Esophagus muscularis mucosa (tissue), 4 donors: ENCODE results near the gene RPL28. TPM values are rescaled to one million over a fixed set of nuclear protein-coding genes. Genes with fewer than 3 reads are reported as not detected.

Source experiments
- DNase-seq: peaks from one replicate; pipeline ENCODE4 v3.0.0-alpha.2; 2017; ENCODE audit errors: extremely low spot score
- H3K27ac ChIP-seq, 4 donors: fragments of 200-600 bp; sonication (generic); replicated peaks in 1 of 4; 1 replicate in 3 of 4; 2 replicates in 1 of 4; pipeline ENCODE4 v1.5.1; 2016 to 2019; ENCODE audit warnings: mild to moderate bottlenecking in 1 of 4
- H3K27me3 ChIP-seq, 4 donors: fragments of 200-600 bp; sonication (generic); one replicate each; pipeline versions ENCODE4 v1.5.1 to v1.6.0; 2016 to 2019
- H3K36me3 ChIP-seq, 4 donors: fragments of 200-600 bp; sonication (generic); one replicate each; pipeline ENCODE4 v1.5.1; 2016 to 2019
- H3K4me1 ChIP-seq, 4 donors: fragments of 200-600 bp; sonication (generic); one replicate each; pipeline ENCODE4 v1.5.1; 2016 to 2019
- H3K4me3 ChIP-seq, 4 donors: fragments of 200-600 bp; sonication (generic); 1 replicate in 2 of 4; 2 replicates in 2 of 4; pipeline ENCODE4 v1.5.1; 2016 to 2019; ENCODE audit warnings: mild to moderate bottlenecking in 4 of 4, moderate library complexity in 1 of 4
- H3K9me3 ChIP-seq, 4 donors: fragments of 200-600 bp; sonication (generic); 1 replicate in 3 of 4; 2 replicates in 1 of 4; pipeline ENCODE4 v1.5.1; 2016 to 2019
- CTCF ChIP-seq, 3 experiments: fragments of 200-600 bp in 2 of 3; fragments of 450-650 bp in 1 of 3; sonication (generic) in 2 of 3; IDR thresholded peaks; one replicate each; pipeline ENCODE4 v1.5.1; 2017 to 2019; ENCODE audit warnings: antibody characterized with exemption in 3 of 3, mild to moderate bottlenecking in 2 of 3, moderate library complexity in 1 of 3
- EP300 ChIP-seq: sonication (generic); formaldehyde crosslinking; IDR thresholded peaks from one replicate; pipeline ENCODE4 v1.6.1; 2017; ENCODE audit warnings: antibody characterized with exemption
- POLR2A ChIP-seq: fragments of 450-650 bp; IDR thresholded peaks from one replicate; pipeline ENCODE4 v1.6.1; 2017; ENCODE audit warnings: antibody characterized with exemption, moderate library complexity, mild to moderate bottlenecking, low read depth
- POLR2AphosphoS5 ChIP-seq, 2 donors: sonication (generic); formaldehyde crosslinking; IDR thresholded peaks; one replicate each; pipeline ENCODE4 v1.6.1; 2017; ENCODE audit warnings: antibody characterized with exemption in 2 of 2
- WGBS: methylation state at CpG from one replicate; pipeline ENCODE4 v1.1.5; 2018; 5-methylcytosine and 5-hydroxymethylcytosine counted together
- intact Hi-C: fragments of 100-400 bp; cut with DNase I; formaldehyde crosslinking; loops from one replicate; pipeline ENCODE4 v1.15.1; 2023
- total RNA-seq, 4 donors: library from RNA; depleted of rRNA; stranded (reverse); fragments of >200 nt; gene quantifications; one replicate each; pipeline versions ENCODE4 v1.1.0 to v1.2.1, GENCODE V29; 2016

Gene RPL28
- total RNA-seq, 4 donors from 2014 or later: 263 to 419 (median 369) TPM

- Histone ChIP-seq H3K36me3 (peaks cover 29 to 62% (median 56%) of the 10 kb centered on the region in 4 donors), H3K4me1 (peaks cover 10 to 24% (median 18%) of the 10 kb centered on the region in 4 donors), H3K4me3 (no peak overlapping the region), H3K27me3 (no peaks in the 10 kb centered on the region), H3K27ac (no peak overlapping the region), H3K9me3 (no peaks in the 10 kb centered on the region)
- 86% methylated on average over 2 of the region's 2 CpGs for WGBS
- intact Hi-C loops: no loop called here
- DNase-seq: no peak
- TF ChIP-seq CTCF (IDR thresholded peaks at IDR 0.05) (no peak), POLR2A (no peak), EP300 (no peak), POLR2AphosphoS5 (IDR thresholded peaks at IDR 0.05) (no peak)
Measured at GRCh38 chr19:55402509-55402908, 16.8 kb downstream of the RPL28 start.

GRCh38 chr19:55405638-55406037, 19.9 kb downstream of the RPL28 start:
- Histone ChIP-seq H3K4me3 (no peak overlapping the region), H3K4me1 (peaks cover 14 to 28% (median 25%) of the 10 kb centered on the region in 4 donors), H3K9me3 (no peaks in the 10 kb centered on the region), H3K27me3 (no peaks in the 10 kb centered on the region), H3K27ac (no peak overlapping the region), H3K36me3 (peaks cover 27 to 58% (median 52%) of the 10 kb centered on the region in 4 donors)
- intact Hi-C loops: no loop called here
- TF ChIP-seq POLR2AphosphoS5 (IDR thresholded peaks at IDR 0.05) (no peak), POLR2A (no peak), EP300 (no peak), CTCF (IDR thresholded peaks at IDR 0.05) (no peak)
- WGBS: 83% methylated on average over 5 of the region's 5 CpGs
- DNase-seq: no peak

- intact Hi-C loops: no loop called here
- no peak for TF ChIP-seq CTCF (IDR thresholded peaks at IDR 0.05)
- no peak for TF ChIP-seq EP300
- TF ChIP-seq POLR2A: no peak
- no peak for TF ChIP-seq POLR2AphosphoS5 (IDR thresholded peaks at IDR 0.05)
- Histone ChIP-seq H3K36me3 (peaks cover 22 to 51% (median 46%) of the 10 kb centered on the region in 4 donors), H3K27ac (peak overlapping the region in 1 of 4 donors; percentile 98), H3K27me3 (no peaks in the 10 kb centered on the region), H3K4me1 (peaks cover 14 to 28% (median 25%) of the 10 kb centered on the region in 4 donors), H3K4me3 (peak overlapping the region; percentile 87 to 98 (median 97)), H3K9me3 (no peaks in the 10 kb centered on the region)
- no peak for DNase-seq
- WGBS: 77% methylated on average over 14 of the region's 14 CpGs
Measured at GRCh38 chr19:55406091-55406825, 20.5 kb downstream of the RPL28 start.

GRCh38 chr19:55406826-55407549, 21.3 kb downstream of the RPL28 start:
- TF ChIP-seq POLR2A (no peak), CTCF (IDR thresholded peaks at IDR 0.05) (no peak), EP300 (no peak), POLR2AphosphoS5 (IDR thresholded peaks at IDR 0.05) (no peak)
- H3K27ac ChIP-seq: peak overlapping the region; percentile 97 to 99 (median 98)
- H3K4me1 ChIP-seq: peaks cover 14 to 28% (median 25%) of the 10 kb centered on the region in 4 donors
- intact Hi-C loops: no loop called here
- no peak for DNase-seq
- H3K27me3 ChIP-seq: no peaks in the 10 kb centered on the region
- peak overlapping the region; percentile 87 to 98 (median 97) for H3K4me3 ChIP-seq
- H3K36me3 ChIP-seq: peaks cover 19 to 44% (median 39%) of the 10 kb centered on the region in 4 donors
- 19% methylated on average over 15 of the region's 35 CpGs for WGBS
- no peaks in the 10 kb centered on the region for H3K9me3 ChIP-seq
